Activated T-cell treated with anti-CD3 and anti-CD28 coated beads for 4 hours (primary cell): ENCODE data around the gene OR51B2.
"Not testable (repeated sequence)": the region's sequence is repeated elsewhere in the genome, so short reads cannot be mapped to it uniquely, and the experiment has no call there.

Experiments used
- DNase-seq: peaks from one replicate; pipeline ENCODE4 v3.0.0-alpha.2; 2020

Gene OR51B2, protein sequence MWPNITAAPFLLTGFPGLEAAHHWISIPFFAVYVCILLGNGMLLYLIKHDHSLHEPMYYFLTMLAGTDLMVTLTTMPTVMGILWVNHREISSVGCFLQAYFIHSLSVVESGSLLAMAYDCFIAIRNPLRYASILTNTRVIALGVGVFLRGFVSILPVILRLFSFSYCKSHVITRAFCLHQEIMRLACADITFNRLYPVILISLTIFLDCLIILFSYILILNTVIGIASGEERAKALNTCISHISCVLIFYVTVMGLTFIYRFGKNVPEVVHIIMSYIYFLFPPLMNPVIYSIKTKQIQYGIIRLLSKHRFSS

DNA sequence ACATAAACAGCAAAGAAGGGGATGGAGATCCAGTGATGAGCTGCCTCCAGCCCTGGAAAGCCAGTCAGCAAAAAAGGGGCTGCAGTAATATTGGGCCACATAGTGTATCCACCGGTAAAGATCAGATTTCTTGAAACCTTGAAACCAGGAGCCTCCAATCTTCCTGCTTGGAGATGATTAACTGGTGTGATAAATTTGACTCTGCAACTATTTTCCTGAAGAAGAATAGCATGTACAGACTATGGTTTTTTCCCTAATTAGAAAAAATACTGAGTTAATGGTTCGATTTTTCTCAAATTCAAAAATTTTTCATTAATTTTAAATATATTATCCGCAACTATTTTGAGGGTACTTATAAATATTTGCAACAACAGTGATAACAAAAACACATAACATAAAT lies at the start of gene OR51B2:
Gene OR51B2 (minus strand): TSS at position 101 of the 400 bp plus-strand sequence. CDS start 0 bp downstream, at position 101.
- DNase-seq: no peak

DNA sequence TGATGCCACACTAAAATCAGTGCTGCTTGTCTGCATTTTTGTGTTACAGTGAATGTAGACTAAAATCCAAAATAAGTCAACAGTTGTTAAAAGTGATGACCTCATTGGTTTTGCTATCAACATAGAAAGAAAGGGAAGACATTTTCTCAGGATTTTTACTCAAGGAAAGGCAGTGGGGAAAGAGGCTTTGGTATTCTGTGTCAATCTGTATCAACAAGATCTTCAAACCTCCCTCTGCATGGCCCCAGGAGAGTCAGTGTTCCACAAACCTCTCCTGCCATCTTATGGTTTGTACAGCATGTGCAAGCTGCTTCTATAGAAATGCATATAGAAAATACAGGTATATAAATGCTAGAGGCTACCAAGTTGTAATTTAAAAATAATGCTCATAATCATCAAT lies 45.7 kb upstream of the OR51B2 start:
- DNase-seq: no peak

DNA sequence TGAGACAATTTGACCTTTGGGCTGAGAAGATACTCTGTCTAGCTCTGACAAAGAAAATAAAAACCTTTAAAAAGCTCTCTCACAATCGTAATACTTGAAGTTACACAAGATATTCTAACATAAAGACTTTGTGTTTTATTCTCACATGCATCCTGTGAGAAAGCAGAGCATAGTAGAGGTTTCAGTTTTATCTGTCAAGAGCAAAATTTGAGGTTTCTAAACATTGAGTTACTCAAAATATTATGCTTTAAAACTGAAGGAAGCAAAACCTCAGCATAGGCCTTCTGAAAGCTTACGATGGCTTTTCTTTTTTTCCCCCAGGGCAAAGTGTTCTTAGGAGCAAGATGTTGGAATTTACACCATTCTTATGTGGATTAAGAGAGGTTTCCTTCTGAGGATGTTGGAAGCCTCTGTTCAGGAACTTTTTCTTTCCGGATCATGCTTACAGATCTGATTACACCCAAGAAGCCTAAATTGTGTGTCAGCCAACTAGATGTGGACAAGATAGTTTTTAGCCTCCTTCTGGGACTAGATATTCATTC lies 44.5 kb upstream of the OR51B2 start:
- DNase-seq: no peak

DNA sequence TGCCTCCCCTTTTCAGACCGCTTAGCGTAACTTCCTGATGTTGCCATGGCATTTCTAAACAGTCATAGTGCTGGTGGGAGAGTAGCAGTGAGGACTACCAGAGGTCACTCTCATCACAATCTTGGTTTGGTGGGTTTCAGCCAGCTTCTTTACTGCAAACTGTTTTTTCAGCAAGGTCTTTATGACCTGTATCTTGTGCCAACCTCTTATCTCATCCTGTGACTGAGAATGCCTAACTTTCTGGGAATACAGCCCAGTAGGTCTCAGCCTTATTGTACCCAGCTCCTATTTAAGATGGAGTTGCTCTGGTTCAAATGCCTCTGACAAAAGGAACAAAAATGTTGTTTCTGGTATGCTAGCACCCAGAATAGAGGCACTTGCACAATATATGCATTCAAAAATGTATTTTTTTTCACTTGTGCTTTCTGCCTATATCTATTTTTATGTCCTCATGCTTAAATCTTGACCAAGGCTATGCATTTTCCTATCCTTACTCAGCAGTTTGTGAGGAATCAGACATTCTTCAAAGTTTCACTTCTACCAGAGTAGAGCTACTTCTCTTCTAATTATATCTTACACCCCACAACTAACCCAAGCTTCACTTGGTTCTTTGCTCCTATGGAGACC lies 43.5 kb upstream of the OR51B2 start:
- DNase-seq: no peak

DNA sequence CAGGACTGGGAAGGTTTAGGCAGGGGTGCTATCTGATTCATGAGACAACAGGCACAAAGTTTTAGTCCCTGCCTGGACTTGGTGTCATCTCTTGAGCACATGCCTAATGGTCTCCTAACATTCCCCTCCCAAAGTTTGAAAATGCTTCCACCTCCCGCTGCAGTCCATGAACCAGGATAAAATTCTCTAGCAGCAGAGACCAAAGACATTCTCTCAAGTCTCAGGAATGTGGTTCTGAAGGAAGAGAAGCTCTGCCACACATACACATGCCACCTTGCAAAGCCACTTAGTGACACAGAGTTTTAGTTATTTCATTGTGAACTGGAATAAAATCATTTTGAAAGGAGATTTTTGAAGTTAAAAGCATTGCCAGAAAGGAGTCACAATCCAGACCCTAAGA lies 42.8 kb upstream of the OR51B2 start:
- no peak for DNase-seq

DNA sequence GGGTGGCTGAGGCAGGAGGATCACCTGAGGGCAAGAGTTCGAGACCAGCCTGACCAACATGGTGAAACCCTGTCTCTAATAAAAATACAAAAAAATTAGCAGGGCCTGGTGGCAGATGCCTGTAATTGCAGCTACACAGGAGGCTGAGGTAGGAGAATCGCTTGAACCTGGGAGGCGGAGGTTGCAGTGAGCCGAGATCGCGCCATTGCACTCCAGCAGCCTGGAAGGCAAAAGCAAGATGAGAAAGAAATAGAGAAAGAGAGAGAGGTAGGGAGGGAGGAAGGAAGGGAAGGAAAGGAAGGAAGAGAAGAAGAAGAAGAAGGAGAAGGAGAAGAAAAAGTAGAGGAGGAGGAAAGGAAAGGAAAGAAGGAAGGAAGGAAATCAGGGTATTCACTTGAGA lies 42.3 kb upstream of the OR51B2 start:
- not testable (repeated sequence) for DNase-seq

DNA sequence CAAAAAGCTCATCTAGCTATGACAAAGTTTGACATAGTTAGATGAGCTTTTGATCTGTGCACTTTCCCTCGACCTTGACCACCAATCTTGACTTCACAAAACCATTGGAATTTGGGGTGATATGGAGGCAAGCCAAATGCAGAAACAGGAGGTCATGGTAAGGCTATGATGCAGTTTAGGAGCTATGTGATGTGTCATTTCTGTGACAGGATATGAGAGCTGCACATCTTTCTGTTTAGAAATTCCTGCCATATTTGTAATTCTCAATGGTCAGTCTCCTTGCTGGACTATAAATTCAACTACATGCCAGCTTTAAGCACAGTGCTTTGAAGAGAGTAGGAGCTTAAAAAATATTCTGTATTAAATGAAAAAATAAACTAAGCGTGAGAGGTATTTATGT lies 40.1 kb upstream of the OR51B2 start:
- DNase-seq: no peak

DNA sequence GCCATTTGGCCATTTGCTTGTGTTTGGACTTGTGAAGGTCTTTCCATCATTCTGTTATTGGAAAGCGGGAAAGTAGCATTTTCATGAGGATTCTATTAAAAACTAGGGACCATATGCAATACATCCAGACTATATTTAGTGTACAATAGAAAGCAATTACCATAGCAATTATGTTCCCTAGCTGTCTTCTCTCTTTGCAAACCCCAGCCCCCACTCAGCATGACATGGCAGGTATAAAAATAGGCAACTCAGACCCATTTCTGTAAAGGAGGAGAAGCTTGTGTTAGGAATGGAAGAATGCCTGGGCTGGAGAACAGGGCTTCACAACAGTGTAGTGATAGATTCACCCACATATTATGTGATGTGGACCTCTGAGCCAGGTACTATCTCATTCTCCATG lies 39.6 kb upstream of the OR51B2 start:
- no peak for DNase-seq

DNA sequence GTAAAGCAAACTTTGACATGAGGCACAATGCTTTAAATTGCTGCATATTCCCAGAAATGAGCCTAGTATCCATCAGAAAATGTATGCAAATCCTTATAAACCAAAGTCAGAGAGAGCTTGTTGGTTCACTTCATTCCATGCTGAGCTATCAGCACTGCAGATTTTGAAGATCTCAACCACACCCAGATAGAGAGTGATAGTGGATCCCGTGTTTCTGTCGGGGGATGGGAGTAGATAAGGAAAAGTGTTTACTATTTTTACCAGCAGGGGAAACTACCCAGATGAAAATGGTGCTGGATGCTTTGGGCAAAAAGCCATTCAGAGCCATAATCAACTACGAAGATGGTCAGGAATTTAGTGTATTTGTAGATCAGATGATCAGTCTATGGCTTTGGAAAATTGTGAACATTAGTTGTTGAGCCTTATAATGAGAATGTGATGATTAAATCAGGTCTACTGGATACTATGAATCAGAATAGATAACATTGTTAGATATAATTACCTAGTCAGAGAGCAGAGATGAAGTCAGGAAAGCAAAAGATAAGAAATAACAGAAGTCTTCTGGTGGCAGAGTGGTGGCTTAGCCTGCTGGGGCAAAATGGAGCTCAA lies 38.0 kb upstream of the OR51B2 start:
- DNase-seq: no peak

DNA sequence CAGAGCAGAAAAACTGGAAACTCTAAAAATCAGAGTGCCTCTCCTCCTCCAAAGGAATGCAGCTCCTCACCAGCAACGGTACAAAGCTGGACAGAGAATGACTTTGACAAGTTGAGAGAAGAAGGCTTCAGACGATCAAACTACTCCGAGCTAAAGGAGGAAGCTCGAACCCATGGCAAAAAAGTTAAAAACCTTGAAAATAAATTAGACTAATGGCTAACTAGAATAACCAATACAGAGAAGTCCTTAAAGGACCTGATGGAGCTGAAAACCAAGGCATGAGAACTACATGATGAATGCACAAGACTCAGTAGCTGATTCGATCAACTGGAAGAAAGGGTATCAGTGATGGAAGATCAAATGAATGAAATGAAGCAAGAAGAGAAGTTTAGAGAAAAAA lies 31.9 kb upstream of the OR51B2 start:
- DNase-seq: not testable (repeated sequence)

DNA sequence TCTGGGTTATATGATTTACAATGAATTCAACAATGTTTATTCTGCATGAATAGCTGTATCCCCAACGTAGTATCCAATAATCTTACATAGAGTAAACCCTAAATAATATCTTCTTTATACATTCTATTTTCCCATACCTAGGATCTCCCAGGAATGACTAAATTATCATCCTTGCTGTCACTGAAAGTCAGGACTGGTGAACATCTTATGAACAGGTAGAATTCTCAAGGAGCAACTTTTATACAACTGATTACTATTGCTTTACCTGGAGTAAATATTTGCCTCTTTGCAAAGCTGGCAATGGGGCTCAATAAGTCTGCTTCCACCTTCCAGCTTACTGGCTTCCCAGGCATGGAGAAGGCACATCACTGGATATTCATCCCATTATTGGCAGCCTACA lies 27.1 kb upstream of the OR51B2 start, which contains the start of gene OR51B6:
Gene OR51B6 (plus strand): TSS at position 301 of the 400 bp plus-strand sequence. CDS start 0 bp downstream, at position 301.
- no peak for DNase-seq

DNA sequence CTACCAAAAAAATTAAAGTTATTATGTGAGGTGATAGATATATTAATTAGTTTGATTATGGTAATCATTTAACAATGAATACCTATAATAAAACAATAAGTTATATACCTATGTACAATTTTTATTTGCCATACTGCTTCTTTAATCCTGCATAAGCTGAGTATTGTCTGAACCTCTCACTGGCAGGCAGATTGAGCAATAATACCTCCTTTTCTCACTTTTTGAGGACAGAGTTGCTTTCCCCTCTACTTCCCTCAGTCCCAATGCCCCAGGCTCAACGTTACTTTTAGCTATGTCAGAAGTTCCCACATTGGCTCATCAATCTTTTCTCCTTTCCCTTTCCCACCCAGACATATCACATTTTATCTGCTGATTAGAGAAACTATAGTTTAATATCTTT lies 25.5 kb upstream of the OR51B2 start:
- no peak for DNase-seq

DNA sequence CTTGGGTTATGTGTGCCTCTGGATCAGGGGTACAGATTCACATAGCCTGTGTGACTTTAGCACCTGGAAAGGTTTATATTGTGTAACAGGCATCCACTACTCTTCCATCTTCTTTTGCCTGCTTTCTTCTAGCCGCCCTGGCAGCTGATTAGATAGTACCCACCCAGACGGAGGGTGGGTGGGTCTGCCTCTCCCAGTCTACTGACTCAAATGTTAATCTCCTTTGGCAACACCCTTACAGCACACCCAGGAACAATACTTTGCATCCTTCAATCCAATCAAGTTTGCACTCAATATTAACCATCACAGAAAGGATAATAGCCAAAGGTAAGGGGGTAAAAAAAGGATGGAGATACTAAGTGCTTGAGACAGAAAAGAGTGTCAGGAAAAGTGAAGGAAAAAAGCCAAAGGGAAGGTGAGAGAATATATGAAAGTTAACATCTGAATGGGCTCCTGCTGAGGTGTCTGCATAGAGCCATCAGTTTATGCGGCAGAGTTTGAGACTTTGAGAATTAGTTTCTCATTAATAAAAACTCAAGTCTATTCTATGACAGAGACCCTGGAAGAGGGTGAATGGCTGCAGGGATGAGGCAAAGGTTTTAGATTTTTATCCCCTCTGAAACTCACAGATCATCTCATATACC lies 24.6 kb upstream of the OR51B2 start:
- no peak for DNase-seq

DNA sequence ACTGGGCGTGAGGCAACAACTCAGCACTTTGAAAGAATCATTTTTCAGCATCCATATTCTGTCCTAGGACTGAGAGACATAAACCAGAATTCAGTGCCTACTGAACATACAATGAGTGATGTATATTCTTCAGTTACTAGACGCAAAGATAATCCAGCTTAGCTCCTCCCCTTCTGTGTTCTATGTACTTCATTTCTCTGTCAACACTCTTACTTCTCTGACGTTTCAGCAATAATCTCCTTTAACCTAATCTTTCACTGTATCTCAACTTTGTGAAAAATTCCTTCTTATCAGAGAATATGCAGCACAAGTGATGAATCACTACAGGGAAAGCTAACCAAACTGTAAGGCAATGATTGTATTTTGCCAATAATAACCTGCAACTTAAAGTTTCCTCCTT lies 21.7 kb upstream of the OR51B2 start:
- no peak for DNase-seq

DNA sequence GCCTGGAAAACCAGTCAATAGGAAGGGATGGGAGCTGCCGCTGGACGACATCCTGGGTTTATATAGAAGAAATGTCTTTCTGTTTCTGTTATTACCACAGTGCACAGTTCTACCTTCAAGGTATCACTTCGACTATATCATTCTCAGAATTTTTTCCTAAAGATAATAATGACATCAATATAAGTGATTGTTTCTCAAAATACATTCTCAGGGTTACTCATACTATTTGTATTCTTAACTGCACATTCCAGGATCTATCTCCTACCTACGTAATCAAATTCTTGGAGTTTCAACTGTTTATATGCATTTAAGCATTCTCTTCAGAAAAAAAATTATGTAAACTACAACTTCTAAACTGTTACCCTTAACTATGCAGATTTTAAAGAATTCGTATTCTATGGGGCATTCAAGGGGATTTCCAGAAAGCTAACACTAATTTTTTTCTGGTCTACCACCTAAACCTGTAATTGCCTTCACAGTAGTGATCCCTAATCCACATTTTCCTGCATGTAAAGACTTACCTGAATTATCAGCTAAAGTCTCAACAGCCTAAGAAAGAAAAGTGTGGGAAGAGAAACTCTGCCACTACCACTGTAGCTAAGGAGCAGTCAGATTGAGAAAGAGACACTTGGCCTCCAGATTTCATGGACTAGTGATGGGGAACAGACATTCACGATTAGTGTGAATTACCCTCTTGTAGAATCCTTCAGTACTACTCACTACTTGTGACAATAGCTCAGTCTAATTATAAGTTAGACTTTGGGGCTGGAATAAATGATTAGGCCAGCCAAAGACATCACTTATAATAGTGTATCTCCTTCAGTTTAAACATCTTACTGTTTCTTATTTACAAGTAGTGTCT lies 19.6 kb upstream of the OR51B2 start, which contains the start of gene OR51B5:
Gene OR51B5 (minus strand): TSS at position 51 of the 862 bp plus-strand sequence. CDS start 0 bp downstream, at position 51.
- no peak for DNase-seq

DNA sequence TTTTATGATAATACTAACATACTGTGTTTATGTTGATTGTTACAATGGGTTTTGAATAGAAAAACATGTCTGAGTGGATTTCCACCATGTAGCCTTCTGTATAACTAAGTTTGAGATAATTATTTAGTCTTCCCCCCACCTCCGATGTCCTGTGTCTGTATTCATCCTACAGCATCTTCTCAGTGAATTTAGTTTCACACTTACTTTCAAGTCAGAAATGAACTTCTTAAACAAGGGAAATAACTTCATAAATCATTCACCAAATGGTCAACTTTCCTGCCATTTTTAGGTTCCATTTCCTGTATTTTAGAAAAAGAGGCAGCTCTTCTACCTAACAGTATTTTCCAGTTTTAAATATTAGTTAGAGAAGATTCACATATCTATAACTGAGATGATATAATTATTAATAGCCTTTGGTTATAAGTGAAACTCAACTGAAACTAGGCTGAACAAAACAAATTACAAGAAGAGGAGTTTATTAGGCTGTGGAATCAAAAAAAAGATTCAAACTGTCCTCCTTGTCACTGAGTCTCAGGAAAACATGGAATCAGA lies 15.8 kb upstream of the OR51B2 start:
- DNase-seq: no peak

DNA sequence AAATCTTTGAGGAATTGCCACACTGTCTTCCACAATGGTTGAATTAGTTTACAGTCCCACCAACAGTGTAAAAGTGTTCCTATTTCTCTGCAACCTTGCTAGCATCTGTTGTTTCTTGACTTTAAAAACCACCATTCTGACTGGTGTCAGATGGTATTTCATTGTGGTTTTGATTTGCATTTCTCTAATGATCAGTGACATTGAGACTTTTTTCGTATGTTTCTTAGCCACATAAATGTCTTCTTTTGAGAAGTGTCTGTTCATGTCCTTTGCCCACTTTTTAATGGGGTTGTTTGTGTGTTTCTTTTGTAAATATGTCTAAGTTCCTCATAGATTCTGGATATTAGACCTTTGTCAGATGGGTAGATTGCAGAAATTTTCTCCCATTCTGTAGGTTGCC lies 13.2 kb upstream of the OR51B2 start:
- not testable (repeated sequence) for DNase-seq

DNA sequence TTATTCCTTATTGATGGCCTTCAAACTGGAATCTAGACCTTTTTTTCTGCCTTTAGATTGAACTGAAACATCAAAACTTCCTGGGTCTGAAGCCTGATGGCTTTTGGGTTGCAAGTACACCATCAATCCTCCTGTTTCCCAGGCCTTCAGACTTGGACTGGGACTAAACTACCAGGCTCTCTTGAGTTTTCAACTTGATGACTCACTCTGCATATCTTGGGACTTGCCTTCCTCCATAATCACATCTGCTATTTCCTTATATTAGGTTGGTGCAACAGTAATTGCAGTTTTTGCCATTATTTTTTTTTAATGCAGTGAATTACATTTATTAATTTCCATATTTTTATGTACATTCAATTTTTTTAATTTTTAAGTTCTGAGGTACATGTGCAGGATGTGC lies 12.2 kb upstream of the OR51B2 start:
- no peak for DNase-seq

DNA sequence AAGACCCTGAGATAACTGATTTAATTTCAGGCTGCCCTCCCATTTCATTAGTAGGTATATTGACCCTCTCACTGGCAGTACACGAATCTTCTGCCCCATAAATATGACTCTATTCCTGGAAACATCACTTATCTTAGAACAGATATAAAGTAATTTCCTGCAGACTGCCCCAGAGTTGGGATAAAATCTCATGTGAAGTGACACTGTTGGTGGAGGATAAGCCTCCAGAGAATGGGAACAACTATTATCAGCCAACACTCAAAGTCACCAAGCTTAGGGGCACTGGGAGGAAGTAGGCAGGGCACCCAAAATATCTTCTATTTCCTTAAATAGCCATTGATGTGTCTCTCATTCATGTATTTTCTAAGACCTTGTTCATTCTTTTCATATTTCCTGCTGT lies 11.1 kb upstream of the OR51B2 start:
- no peak for DNase-seq

DNA sequence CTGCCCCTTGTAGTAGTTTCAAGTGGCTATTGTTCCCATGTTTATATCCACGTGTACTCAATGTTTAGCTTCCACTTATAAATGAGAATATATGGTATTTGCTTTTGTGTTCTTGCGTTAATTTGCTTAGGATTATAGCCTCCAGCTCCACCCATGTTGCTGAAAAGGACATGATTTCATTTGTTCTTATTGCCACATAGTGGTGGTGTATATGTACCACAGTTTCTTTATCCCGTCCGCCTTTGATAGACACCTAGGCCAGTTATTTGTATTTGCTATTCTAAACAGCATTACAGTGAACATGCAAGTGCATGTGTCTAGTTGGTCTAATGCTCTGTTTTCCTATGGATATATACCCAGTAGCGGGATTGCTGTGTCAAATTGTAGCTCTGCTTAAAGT lies 6.8 kb downstream of the OR51B2 start:
- no peak for DNase-seq

DNA sequence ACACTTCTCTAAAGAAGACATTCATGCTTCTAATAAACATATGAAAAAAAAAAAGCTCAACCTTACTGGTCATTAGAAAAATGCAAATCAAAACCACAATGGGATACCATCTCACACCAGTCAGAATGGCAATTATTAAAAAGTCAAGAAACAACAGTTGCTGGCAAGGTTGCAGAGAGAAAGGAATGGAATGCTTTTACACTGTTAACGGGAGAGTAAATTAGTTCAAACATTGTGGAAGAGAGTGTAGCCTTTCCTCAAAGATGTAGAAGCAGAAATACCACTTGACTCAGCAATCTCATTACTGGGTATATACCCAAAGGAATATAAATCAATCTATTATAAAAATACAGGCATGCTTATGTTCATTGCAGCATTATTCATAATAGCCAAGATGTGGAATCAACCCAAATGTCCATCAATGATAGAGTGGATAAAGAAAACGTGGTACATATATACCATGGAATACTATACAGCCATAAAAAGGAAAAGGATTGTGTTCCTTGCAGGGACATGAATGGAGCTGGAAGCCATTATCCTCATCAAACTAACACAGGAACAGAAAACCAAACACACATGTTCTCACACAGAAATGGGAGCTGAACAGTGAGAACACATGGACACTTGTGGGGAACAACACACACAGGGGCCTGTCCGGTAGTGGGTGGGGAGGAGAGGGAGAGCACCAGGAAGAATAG lies 10.6 kb downstream of the OR51B2 start:
- DNase-seq: not testable (repeated sequence)
